ENCODE data around the gene LGI4.
"Not testable (repeated sequence)": the region's sequence is repeated elsewhere in the genome, so short reads cannot be mapped to it uniquely, and the experiment has no call there.

The LGI4 gene

DNA sequence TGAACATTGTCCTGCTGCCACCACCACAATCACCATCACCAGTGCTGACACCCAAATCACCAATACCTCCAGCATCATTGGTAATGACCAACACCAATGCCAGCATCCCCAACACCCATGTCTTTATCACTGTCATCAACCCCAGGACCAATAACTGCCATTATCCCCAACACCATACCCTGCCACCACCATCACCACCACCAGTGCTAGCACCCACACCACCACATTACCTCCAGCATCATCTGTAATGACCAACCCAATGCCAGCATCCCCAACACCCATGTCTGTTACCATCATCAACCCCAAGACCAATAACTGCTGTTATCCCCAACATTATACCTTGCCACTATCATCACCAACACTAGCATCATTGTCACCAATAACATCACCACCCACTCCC lies 2.6 kb downstream of the LGI4 start:
- Histone ChIP-seq H2BK5ac (ENCODE audit: low read length) (no peak overlapping the region), H2AK5ac (ENCODE audit: low read depth, low read length) (no peak overlapping the region), H3K4me1 (ENCODE audit: control insufficient read depth in 2 of 2, insufficient read depth in 1 of 2, low read depth in 1 of 2, low read length in 2 of 2) (peaks cover 2 to 4% of the 10 kb centered on the region in 2 donors), H4K91ac (ENCODE audit: low read depth, low read length, poor library complexity) (no peak overlapping the region), H2BK120ac (ENCODE audit: low read depth, low read length) (no peak overlapping the region), H3K4ac (ENCODE audit: low read length) (no peak overlapping the region), H3K14ac (ENCODE audit: low read length) (no peak overlapping the region), H3K4me3 (ENCODE audit: low read length in 2 of 2) (no peak overlapping the region), H2BK15ac (ENCODE audit: low read length) (peak overlapping the region; percentile 15), H2AFZ (ENCODE audit: low read length) (no peak overlapping the region), H3K4me2 (ENCODE audit: insufficient read depth, low read length, poor library complexity, severe bottlenecking) (no peak overlapping the region), H3K27me3 (ENCODE audit: control insufficient read depth in 3 of 3, insufficient read depth in 3 of 3, low read depth in 1 of 3, low read length in 3 of 3) (peaks cover 0 to 16% (median 0%) of the 10 kb centered on the region in 3 experiments), H3K23ac (ENCODE audit: low read depth, low read length, poor library complexity) (no peak overlapping the region), H3K27ac (replicated peaks; ENCODE audit: low read length) (no peak overlapping the region), H3K9ac (ENCODE audit: low read depth, low read length, poor library complexity) (no peak overlapping the region), H4K8ac (ENCODE audit: low read depth, low read length) (no peak overlapping the region), H3K9me3 (replicated peaks in 1 of 2; ENCODE audit: control insufficient read depth in 2 of 2, insufficient read depth in 1 of 2, low read depth in 1 of 2, low read length in 2 of 2) (peaks cover 0 to 2% of the 10 kb centered on the region in 2 donors), H3K79me1 (ENCODE audit: low read depth, low read length) (no peaks in the 10 kb centered on the region), H2BK12ac (ENCODE audit: low read length) (no peak overlapping the region), H3K36me3 (replicated peaks in 1 of 2; ENCODE audit: control insufficient read depth in 2 of 2, insufficient read depth in 2 of 2, low read length in 2 of 2) (peaks cover 0 to 2% of the 10 kb centered on the region in 2 donors), H3K18ac (ENCODE audit: low read length) (no peak overlapping the region)
- DNase-seq (ENCODE audit: low spot score): no peak

- Histone ChIP-seq H2AK5ac (ENCODE audit: low read depth, low read length) (peak overlapping the region; percentile 24), H3K27ac (replicated peaks; ENCODE audit: low read length) (no peak overlapping the region), H3K36me3 (replicated peaks in 1 of 2; ENCODE audit: control insufficient read depth in 2 of 2, insufficient read depth in 2 of 2, low read length in 2 of 2) (peaks cover 0 to 2% of the 10 kb centered on the region in 2 donors), H3K4me2 (ENCODE audit: insufficient read depth, low read length, poor library complexity, severe bottlenecking) (no peak overlapping the region), H3K79me1 (ENCODE audit: low read depth, low read length) (no peaks in the 10 kb centered on the region), H2AFZ (ENCODE audit: low read length) (no peak overlapping the region), H2BK12ac (ENCODE audit: low read length) (no peak overlapping the region), H3K9ac (ENCODE audit: low read depth, low read length, poor library complexity) (no peak overlapping the region), H2BK120ac (ENCODE audit: low read depth, low read length) (no peak overlapping the region), H3K27me3 (ENCODE audit: control insufficient read depth in 3 of 3, insufficient read depth in 3 of 3, low read depth in 1 of 3, low read length in 3 of 3) (peaks cover 0 to 20% (median 0%) of the 10 kb centered on the region in 3 experiments), H3K4ac (ENCODE audit: low read length) (no peak overlapping the region), H2BK5ac (ENCODE audit: low read length) (no peak overlapping the region), H3K4me3 (ENCODE audit: low read length in 2 of 2) (no peak overlapping the region), H3K9me3 (replicated peaks in 1 of 2; ENCODE audit: control insufficient read depth in 2 of 2, insufficient read depth in 1 of 2, low read depth in 1 of 2, low read length in 2 of 2) (peaks cover 0 to 2% of the 10 kb centered on the region in 2 donors), H3K23ac (ENCODE audit: low read depth, low read length, poor library complexity) (no peak overlapping the region), H2BK15ac (ENCODE audit: low read length) (peak overlapping the region; percentile 15), H4K8ac (ENCODE audit: low read depth, low read length) (peak overlapping the region; percentile 7), H3K4me1 (ENCODE audit: control insufficient read depth in 2 of 2, insufficient read depth in 1 of 2, low read depth in 1 of 2, low read length in 2 of 2) (peaks cover 2 to 6% of the 10 kb centered on the region in 2 donors), H3K14ac (ENCODE audit: low read length) (no peak overlapping the region), H4K91ac (ENCODE audit: low read depth, low read length, poor library complexity) (no peak overlapping the region), H3K18ac (ENCODE audit: low read length) (no peak overlapping the region)
- DNase-seq (ENCODE audit: low spot score): no peak
- no CpG with 5 or more reads among the region's 31 CpGs for WGBS, 2 donors (ENCODE audit: extremely low coverage in 2 of 2, insufficient read length in 2 of 2, insufficient replicate concordance in 1 of 2)
Measured at GRCh38 chr19:35130761-35131720, 3.8 kb downstream of the LGI4 start.

DNA sequence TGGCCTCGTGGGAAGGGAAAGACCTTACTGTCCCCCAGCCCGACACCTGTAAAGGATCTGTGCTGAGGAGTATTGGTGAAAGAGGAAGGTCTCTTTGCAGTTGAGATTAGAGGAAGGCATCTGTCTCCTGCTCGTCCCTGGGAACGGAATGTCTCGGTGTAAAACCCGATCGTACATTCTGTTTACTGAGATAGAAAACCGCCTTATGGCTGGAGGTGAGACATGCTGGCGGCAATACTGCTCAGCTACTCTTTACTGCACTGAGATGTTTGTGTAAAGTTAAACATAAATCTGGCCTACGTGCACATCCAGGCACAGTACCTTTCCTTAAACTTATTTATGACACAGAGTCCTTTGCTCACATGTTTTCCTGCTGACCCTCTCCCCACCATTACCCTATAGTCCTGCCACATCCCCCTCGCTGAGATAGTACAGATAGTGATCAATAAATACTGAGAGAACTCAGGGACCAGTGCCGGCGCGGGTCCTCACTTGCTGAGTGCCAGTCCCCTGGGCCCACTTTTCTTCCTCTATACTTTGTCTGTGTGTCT lies 5.1 kb downstream of the LGI4 start:
- H3K14ac ChIP-seq (ENCODE audit: low read length); H2BK12ac ChIP-seq (ENCODE audit: low read length); H3K36me3 ChIP-seq (replicated peaks in 1 of 2; ENCODE audit: control insufficient read depth in 2 of 2, insufficient read depth in 2 of 2, low read length in 2 of 2); H3K4me2 ChIP-seq (ENCODE audit: insufficient read depth, low read length, poor library complexity, severe bottlenecking); H2AFZ ChIP-seq (ENCODE audit: low read length); H3K4me1 ChIP-seq (ENCODE audit: control insufficient read depth in 2 of 2, insufficient read depth in 1 of 2, low read depth in 1 of 2, low read length in 2 of 2); H2AK5ac ChIP-seq (ENCODE audit: low read depth, low read length); H3K4ac ChIP-seq (ENCODE audit: low read length); H3K4me3 ChIP-seq (ENCODE audit: low read length in 2 of 2); H3K23ac ChIP-seq (ENCODE audit: low read depth, low read length, poor library complexity); H3K79me1 ChIP-seq (ENCODE audit: low read depth, low read length); H3K18ac ChIP-seq (ENCODE audit: low read length); DNase-seq (ENCODE audit: low spot score); H2BK5ac ChIP-seq (ENCODE audit: low read length); H2BK120ac ChIP-seq (ENCODE audit: low read depth, low read length); H2BK15ac ChIP-seq (ENCODE audit: low read length); H3K27ac ChIP-seq (replicated peaks; ENCODE audit: low read length); H4K8ac ChIP-seq (ENCODE audit: low read depth, low read length); H3K9ac ChIP-seq (ENCODE audit: low read depth, low read length, poor library complexity); H3K9me3 ChIP-seq (replicated peaks in 1 of 2; ENCODE audit: control insufficient read depth in 2 of 2, insufficient read depth in 1 of 2, low read depth in 1 of 2, low read length in 2 of 2); H4K91ac ChIP-seq (ENCODE audit: low read depth, low read length, poor library complexity): not testable (repeated sequence)
- peaks cover 0 to 20% (median 0%) of the 10 kb centered on the region in 3 experiments for H3K27me3 ChIP-seq (ENCODE audit: control insufficient read depth in 3 of 3, insufficient read depth in 3 of 3, low read depth in 1 of 3, low read length in 3 of 3)
- WGBS, 2 donors (ENCODE audit: extremely low coverage in 2 of 2, insufficient read length in 2 of 2, insufficient replicate concordance in 1 of 2): no CpG with 5 or more reads among the region's 14 CpGs

DNA sequence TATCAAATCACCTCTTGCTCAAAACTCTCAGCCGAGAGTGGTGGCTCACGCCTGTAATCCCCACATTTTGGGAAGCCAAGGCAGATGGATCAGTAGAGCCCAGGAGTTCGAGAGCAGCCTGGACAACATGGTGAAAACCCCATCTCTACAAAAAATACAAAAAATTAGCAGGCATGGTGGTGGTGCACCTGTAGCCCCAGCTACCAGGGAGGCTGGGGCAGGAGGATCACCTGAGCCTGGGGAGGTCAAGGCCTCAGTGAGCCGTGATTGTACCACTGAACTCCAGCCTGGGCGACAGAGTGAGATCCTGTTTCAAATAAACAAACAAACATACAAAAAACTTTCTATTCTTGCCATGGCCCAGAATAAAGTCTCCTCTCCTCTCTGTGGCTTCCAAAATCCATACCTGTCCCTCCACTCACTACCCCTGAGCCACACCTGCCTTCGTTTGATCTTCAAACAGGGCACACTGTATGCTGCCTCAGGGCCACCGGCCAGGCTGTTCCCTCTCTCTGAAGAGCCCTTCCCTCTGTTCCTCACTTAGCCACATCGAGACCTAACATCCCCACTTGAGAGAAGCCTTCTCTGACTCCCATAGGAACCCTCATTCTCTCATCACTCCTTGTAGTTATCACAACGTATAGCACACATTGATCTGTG lies 6.3 kb downstream of the LGI4 start:
- Histone ChIP-seq H4K91ac (ENCODE audit: low read depth, low read length, poor library complexity) (no peak overlapping the region), H2BK5ac (ENCODE audit: low read length) (no peak overlapping the region), H3K23ac (ENCODE audit: low read depth, low read length, poor library complexity) (no peak overlapping the region), H2BK120ac (ENCODE audit: low read depth, low read length) (no peak overlapping the region), H3K14ac (ENCODE audit: low read length) (no peak overlapping the region), H2BK12ac (ENCODE audit: low read length) (no peak overlapping the region), H3K4me2 (ENCODE audit: insufficient read depth, low read length, poor library complexity, severe bottlenecking) (no peak overlapping the region), H3K9me3 (replicated peaks in 1 of 2; ENCODE audit: control insufficient read depth in 2 of 2, insufficient read depth in 1 of 2, low read depth in 1 of 2, low read length in 2 of 2) (peaks cover 0 to 2% of the 10 kb centered on the region in 2 donors), H4K8ac (ENCODE audit: low read depth, low read length) (no peak overlapping the region), H2AK5ac (ENCODE audit: low read depth, low read length) (no peak overlapping the region), H3K18ac (ENCODE audit: low read length) (no peak overlapping the region), H3K27me3 (ENCODE audit: control insufficient read depth in 3 of 3, insufficient read depth in 3 of 3, low read depth in 1 of 3, low read length in 3 of 3) (peaks cover 0 to 20% (median 0%) of the 10 kb centered on the region in 3 experiments), H3K4me3 (ENCODE audit: low read length in 2 of 2) (no peak overlapping the region), H3K27ac (replicated peaks; ENCODE audit: low read length) (no peak overlapping the region), H3K36me3 (replicated peaks in 1 of 2; ENCODE audit: control insufficient read depth in 2 of 2, insufficient read depth in 2 of 2, low read length in 2 of 2) (peaks cover 0 to 2% of the 10 kb centered on the region in 2 donors), H2BK15ac (ENCODE audit: low read length) (no peak overlapping the region), H3K4me1 (ENCODE audit: control insufficient read depth in 2 of 2, insufficient read depth in 1 of 2, low read depth in 1 of 2, low read length in 2 of 2) (peaks cover 0 to 5% of the 10 kb centered on the region in 2 donors), H2AFZ (ENCODE audit: low read length) (no peak overlapping the region), H3K4ac (ENCODE audit: low read length) (no peak overlapping the region), H3K9ac (ENCODE audit: low read depth, low read length, poor library complexity) (no peak overlapping the region), H3K79me1 (ENCODE audit: low read depth, low read length) (no peaks in the 10 kb centered on the region)
- WGBS, 2 donors (ENCODE audit: extremely low coverage in 2 of 2, insufficient read length in 2 of 2, insufficient replicate concordance in 1 of 2): no CpG with 5 or more reads among the region's 9 CpGs
- no peak for DNase-seq (ENCODE audit: low spot score)
